H9 (cell line): Measurements from ENCODE around the gene KCNIP3. TPM values are rescaled to one million over a fixed set of nuclear protein-coding genes. Genes with fewer than 3 reads are reported as not detected.

ENCODE experiments used
- DNase-seq: peaks from one replicate; pipeline ENCODE4 v3.0.0-alpha.2; 2017
- H2AFZ ChIP-seq: one replicate; pipeline ENCODE4 v1.6.1; 2013; ENCODE audit warnings: mild to moderate bottlenecking, low read length, control low read depth, moderate library complexity
- H2AK5ac ChIP-seq: 2 replicates; pipeline ENCODE4 v1.6.1; 2013; ENCODE audit warnings: low read length, control low read depth, mixed read lengths; ENCODE audit not compliant: insufficient read length
- H2BK120ac ChIP-seq: one replicate; pipeline ENCODE4 v1.6.1; 2013; ENCODE audit warnings: low read depth, mild to moderate bottlenecking, low read length, control low read depth, inconsistent platforms; ENCODE audit not compliant: poor library complexity, severe bottlenecking
- H2BK12ac ChIP-seq: 2 replicates; pipeline ENCODE4 v1.6.1; 2013; ENCODE audit warnings: low read length, control low read depth, mixed read lengths, low read depth; ENCODE audit not compliant: insufficient read length
- H2BK15ac ChIP-seq: 2 replicates; pipeline ENCODE4 v1.6.1; 2013; ENCODE audit warnings: low read depth, low read length, control low read depth
- H2BK20ac ChIP-seq: one replicate; pipeline ENCODE4 v1.6.1; 2013; ENCODE audit warnings: low read depth, mild to moderate bottlenecking, low read length, control low read depth, inconsistent platforms; ENCODE audit not compliant: poor library complexity, severe bottlenecking
- H2BK5ac ChIP-seq: 2 replicates; pipeline ENCODE4 v1.6.1; 2013; ENCODE audit warnings: low read length, control low read depth, mixed read lengths; ENCODE audit not compliant: insufficient read length
- H3K14ac ChIP-seq: 2 replicates; pipeline ENCODE4 v1.6.1; 2013; ENCODE audit warnings: low read length, control low read depth; ENCODE audit not compliant: insufficient read depth
- H3K18ac ChIP-seq: 2 replicates; pipeline ENCODE4 v1.6.1; 2013; ENCODE audit warnings: low read depth, mild to moderate bottlenecking, mixed read lengths, low read length, control low read depth; ENCODE audit not compliant: insufficient read length
- H3K23ac ChIP-seq: 2 replicates; pipeline ENCODE4 v1.6.1; 2013; ENCODE audit warnings: low read length, control low read depth, mixed read lengths, low read depth; ENCODE audit not compliant: insufficient read length
- H3K23me2 ChIP-seq: 2 replicates; pipeline ENCODE4 v1.6.1; 2013; ENCODE audit warnings: low read depth, mild to moderate bottlenecking, mixed read lengths, low read length, control low read depth; ENCODE audit not compliant: insufficient read length, poor library complexity, severe bottlenecking
- H3K27ac ChIP-seq: 2 replicates; pipeline ENCODE4 v1.5.1; 2013; ENCODE audit warnings: low read length, control low read depth, mixed read lengths, low read depth; ENCODE audit not compliant: insufficient read length
- H3K27me3 ChIP-seq: 2 replicates; pipeline ENCODE4 v1.6.1; 2013; ENCODE audit warnings: low read length, control low read depth, inconsistent platforms; ENCODE audit not compliant: insufficient read depth
- H3K4ac ChIP-seq: 2 replicates; pipeline ENCODE4 v1.6.1; 2013; ENCODE audit warnings: low read depth, mild to moderate bottlenecking, control low read depth, inconsistent platforms, low read length, moderate library complexity
- H3K4me1 ChIP-seq: 2 replicates; pipeline ENCODE4 v1.6.1; 2013; ENCODE audit warnings: low read length, control low read depth, inconsistent platforms; ENCODE audit not compliant: insufficient read depth
- H3K4me2 ChIP-seq: 2 replicates; pipeline ENCODE4 v1.6.1; 2013; ENCODE audit warnings: low read length, control low read depth, mixed read lengths; ENCODE audit not compliant: insufficient read length, insufficient read depth
- H3K56ac ChIP-seq: 2 replicates; pipeline ENCODE4 v1.6.1; 2013; ENCODE audit warnings: low read depth, mild to moderate bottlenecking, mixed read lengths, low read length, control low read depth; ENCODE audit not compliant: insufficient read length
- H3K79me1 ChIP-seq: 2 replicates; pipeline ENCODE4 v1.6.1; 2013; ENCODE audit warnings: low read depth, mild to moderate bottlenecking, moderate library complexity, low read length, control low read depth, inconsistent platforms; ENCODE audit not compliant: insufficient read depth, poor library complexity, severe bottlenecking
- H3K79me2 ChIP-seq: 2 replicates; pipeline ENCODE4 v1.6.1; 2013; ENCODE audit warnings: low read length, control low read depth, inconsistent platforms; ENCODE audit not compliant: insufficient read depth
- H3K9ac ChIP-seq: 2 replicates; pipeline ENCODE4 v1.6.1; 2013; ENCODE audit warnings: low read length, control low read depth, mixed read lengths; ENCODE audit not compliant: insufficient read length; ENCODE audit errors: extremely low read depth
- H3K9me3 ChIP-seq: one replicate; pipeline ENCODE4 v1.6.1; 2013; ENCODE audit warnings: low read depth, low read length, inconsistent platforms; ENCODE audit not compliant: control insufficient read depth
- H3T11ph ChIP-seq: one replicate; pipeline ENCODE4 v1.6.1; 2013; ENCODE audit warnings: mild to moderate bottlenecking, low read length, control low read depth, inconsistent platforms
- H4K20me1 ChIP-seq: one replicate; pipeline ENCODE4 v1.6.1; 2013; ENCODE audit not compliant: control insufficient read depth, insufficient read length, insufficient read depth
- H4K5ac ChIP-seq: 2 replicates; pipeline ENCODE4 v1.6.1; 2013; ENCODE audit warnings: low read depth, mild to moderate bottlenecking, mixed read lengths, low read length, control low read depth; ENCODE audit not compliant: insufficient read length
- H4K8ac ChIP-seq: replicated peaks from 2 replicates; pipeline ENCODE4 v1.6.1; 2013; ENCODE audit warnings: low read length, control low read depth, mixed read lengths, low read depth; ENCODE audit not compliant: insufficient read length
- H4K91ac ChIP-seq: 2 replicates; pipeline ENCODE4 v1.6.1; 2013; ENCODE audit warnings: low read depth, mild to moderate bottlenecking, moderate library complexity, mixed read lengths, low read length, control low read depth; ENCODE audit not compliant: insufficient read length
- H3K27ac Mint-ChIP-seq, 3 experiments: 2 replicates in 2 of 3; 3 replicates in 1 of 3; pipeline ENCODE4 v1.8.0; 2020 to 2021; ENCODE audit warnings: mixed read lengths in 3 of 3, mild to moderate bottlenecking in 1 of 3, moderate library complexity in 1 of 3
- H3K27me3 Mint-ChIP-seq: 2 replicates; pipeline ENCODE4 v1.8.0; 2021; ENCODE audit warnings: low read depth, mild to moderate bottlenecking, moderate library complexity, mixed read lengths
- H3K36me3 Mint-ChIP-seq, 3 experiments: 2 replicates in 2 of 3; 3 replicates in 1 of 3; pipeline ENCODE4 v1.8.0; 2020 to 2021; ENCODE audit warnings: low read depth in 3 of 3, mixed read lengths in 3 of 3; ENCODE audit not compliant: insufficient read depth in 1 of 3
- H3K4me1 Mint-ChIP-seq, 2 experiments: 2 replicates each; pipeline ENCODE4 v1.8.0; 2020; ENCODE audit warnings: mixed read lengths in 2 of 2
- H3K4me3 Mint-ChIP-seq, 2 experiments: 2 replicates in 1 of 2; 3 replicates in 1 of 2; pipeline ENCODE4 v1.8.0; 2020 to 2021; ENCODE audit warnings: mild to moderate bottlenecking in 2 of 2, mixed read lengths in 2 of 2, moderate library complexity in 1 of 2
- H3K9me3 Mint-ChIP-seq, 2 experiments: 2 replicates in 1 of 2; 3 replicates in 1 of 2; pipeline ENCODE4 v1.8.0; 2020; ENCODE audit warnings: mild to moderate bottlenecking in 2 of 2, mixed read lengths in 2 of 2, moderate library complexity in 1 of 2
- WGBS: extraction: QIAGEN DNeasy Blood & Tissue Kit; methylation state at CpG from one replicate; pipeline ENCODE4 v1.1.7; 2013; ENCODE audit warnings: missing lambda C conversion rate, low lambda C conversion rate, mixed read lengths; ENCODE audit not compliant: insufficient read length; ENCODE audit errors: extremely low coverage; 5-methylcytosine and 5-hydroxymethylcytosine counted together
- total RNA-seq: library from RNA; stranded (reverse); gene quantifications from 2 replicates; pipeline ENCODE4 v1.2.1, GENCODE V29; 2021
- TF ChIP-seq, protein P1 (sequence below): fragments of 200-600 bp; sonication (generic); conservative IDR thresholded peaks from 3 replicates; pipeline ENCODE4 v1.8.0; 2021; ENCODE audit warnings: antibody characterized with exemption, mild to moderate bottlenecking

The KCNIP3 gene
- total RNA-seq, 1 experiment from 2014 or later: 1.5 TPM

DNA sequence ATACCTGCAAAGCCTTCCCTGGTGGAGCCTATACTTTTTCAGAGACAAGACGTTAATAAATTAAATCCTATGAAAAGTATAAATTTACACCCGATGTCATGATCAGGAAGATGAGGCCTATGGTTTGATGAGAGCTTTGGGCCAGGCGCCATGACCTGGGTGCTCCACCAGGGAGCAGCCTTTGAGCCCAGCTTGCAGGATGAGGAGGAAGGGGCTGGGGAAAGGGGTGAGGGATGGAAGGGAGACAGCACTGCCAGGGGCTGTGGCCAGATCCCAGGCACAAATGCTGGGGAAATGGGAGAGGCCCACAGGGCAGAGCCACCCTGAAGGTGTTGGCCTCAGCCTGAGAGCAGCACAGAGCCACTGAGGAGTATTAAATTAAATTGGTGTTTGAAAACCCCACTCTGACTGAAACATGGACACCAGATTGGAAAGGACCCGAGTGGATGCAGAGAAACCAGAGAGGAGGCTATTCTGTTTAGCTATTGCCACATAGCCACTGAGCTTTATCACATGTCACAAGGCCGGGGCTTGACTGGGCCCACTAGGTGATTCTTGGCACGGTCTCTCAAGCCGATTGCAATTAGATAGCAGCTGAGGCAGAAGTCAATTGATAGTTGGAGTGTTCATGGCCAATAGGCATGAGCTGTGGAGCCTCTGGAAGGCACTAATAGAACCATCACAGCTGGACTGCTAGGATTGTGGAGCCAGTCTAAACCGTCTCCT lies 95.7 kb downstream of the KCNIP3 start:
- peak; percentile 54 for DNase-seq
- no CpG with 5 or more reads among the region's 8 CpGs for WGBS
- no peak overlapping the region for H4K5ac ChIP-seq
- no peak overlapping the region for H3K18ac ChIP-seq
- no peaks in the 10 kb centered on the region for H3K27me3 ChIP-seq
- no peak overlapping the region for H2BK120ac ChIP-seq
- Mint-ChIP-seq H3K4me3 (no peak overlapping the region; a peak in 1 of 5 replicates), H3K27ac (no peak overlapping the region), H3K4me1 (peaks cover 7 to 8% of the 10 kb centered on the region in 2 experiments), H3K36me3 (no peaks in the 10 kb centered on the region), H3K9me3 (no peaks in the 10 kb centered on the region), H3K27me3 (peaks cover 60% of the 10 kb centered on the region)
- TF ChIP-seq, protein P1, sequence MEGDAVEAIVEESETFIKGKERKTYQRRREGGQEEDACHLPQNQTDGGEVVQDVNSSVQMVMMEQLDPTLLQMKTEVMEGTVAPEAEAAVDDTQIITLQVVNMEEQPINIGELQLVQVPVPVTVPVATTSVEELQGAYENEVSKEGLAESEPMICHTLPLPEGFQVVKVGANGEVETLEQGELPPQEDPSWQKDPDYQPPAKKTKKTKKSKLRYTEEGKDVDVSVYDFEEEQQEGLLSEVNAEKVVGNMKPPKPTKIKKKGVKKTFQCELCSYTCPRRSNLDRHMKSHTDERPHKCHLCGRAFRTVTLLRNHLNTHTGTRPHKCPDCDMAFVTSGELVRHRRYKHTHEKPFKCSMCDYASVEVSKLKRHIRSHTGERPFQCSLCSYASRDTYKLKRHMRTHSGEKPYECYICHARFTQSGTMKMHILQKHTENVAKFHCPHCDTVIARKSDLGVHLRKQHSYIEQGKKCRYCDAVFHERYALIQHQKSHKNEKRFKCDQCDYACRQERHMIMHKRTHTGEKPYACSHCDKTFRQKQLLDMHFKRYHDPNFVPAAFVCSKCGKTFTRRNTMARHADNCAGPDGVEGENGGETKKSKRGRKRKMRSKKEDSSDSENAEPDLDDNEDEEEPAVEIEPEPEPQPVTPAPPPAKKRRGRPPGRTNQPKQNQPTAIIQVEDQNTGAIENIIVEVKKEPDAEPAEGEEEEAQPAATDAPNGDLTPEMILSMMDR: peak; percentile 67; the same call in 2 of the 3 replicates
- no peak overlapping the region for H3K14ac ChIP-seq
- H2BK5ac ChIP-seq: no peak overlapping the region
- no peaks in the 10 kb centered on the region for H3K79me1 ChIP-seq
- H3K23me2 ChIP-seq: no peaks in the 10 kb centered on the region
- no peak overlapping the region for H2BK12ac ChIP-seq
- no peak overlapping the region for H3K9ac ChIP-seq
- no peak overlapping the region for H2BK20ac ChIP-seq
- H3K4me2 ChIP-seq: no peak overlapping the region
- no peak overlapping the region for H3T11ph ChIP-seq
- no peaks in the 10 kb centered on the region for H3K9me3 ChIP-seq
- H4K8ac ChIP-seq: no peak overlapping the region
- no peak overlapping the region for H2BK15ac ChIP-seq
- H3K4ac ChIP-seq: no peak overlapping the region
- no peaks in the 10 kb centered on the region; the same call in 1 of the 2 replicates for H3K4me1 ChIP-seq
- no peak overlapping the region for H2AK5ac ChIP-seq
- H2AFZ ChIP-seq: no peak overlapping the region
- no peaks in the 10 kb centered on the region for H3K79me2 ChIP-seq
- no peaks in the 10 kb centered on the region for H4K20me1 ChIP-seq
- H3K23ac ChIP-seq: no peak overlapping the region
- no peak overlapping the region for H3K27ac ChIP-seq
- no peak overlapping the region for H4K91ac ChIP-seq
- H3K56ac ChIP-seq: no peak overlapping the region
